ENCODE results near the gene AKT1.

- TF ChIP-seq, protein P1, sequence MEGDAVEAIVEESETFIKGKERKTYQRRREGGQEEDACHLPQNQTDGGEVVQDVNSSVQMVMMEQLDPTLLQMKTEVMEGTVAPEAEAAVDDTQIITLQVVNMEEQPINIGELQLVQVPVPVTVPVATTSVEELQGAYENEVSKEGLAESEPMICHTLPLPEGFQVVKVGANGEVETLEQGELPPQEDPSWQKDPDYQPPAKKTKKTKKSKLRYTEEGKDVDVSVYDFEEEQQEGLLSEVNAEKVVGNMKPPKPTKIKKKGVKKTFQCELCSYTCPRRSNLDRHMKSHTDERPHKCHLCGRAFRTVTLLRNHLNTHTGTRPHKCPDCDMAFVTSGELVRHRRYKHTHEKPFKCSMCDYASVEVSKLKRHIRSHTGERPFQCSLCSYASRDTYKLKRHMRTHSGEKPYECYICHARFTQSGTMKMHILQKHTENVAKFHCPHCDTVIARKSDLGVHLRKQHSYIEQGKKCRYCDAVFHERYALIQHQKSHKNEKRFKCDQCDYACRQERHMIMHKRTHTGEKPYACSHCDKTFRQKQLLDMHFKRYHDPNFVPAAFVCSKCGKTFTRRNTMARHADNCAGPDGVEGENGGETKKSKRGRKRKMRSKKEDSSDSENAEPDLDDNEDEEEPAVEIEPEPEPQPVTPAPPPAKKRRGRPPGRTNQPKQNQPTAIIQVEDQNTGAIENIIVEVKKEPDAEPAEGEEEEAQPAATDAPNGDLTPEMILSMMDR (IDR thresholded peaks at IDR 0.05; ENCODE audit: low read depth, low read length, poor library complexity, severe bottlenecking), result no peak
- TF ChIP-seq EZH2phosphoT487 (IDR thresholded peaks at IDR 0.05; ENCODE audit: borderline replicate concordance, low read length), result no peak
Observed at GRCh38 chr14:104725772-104726548, 69.6 kb downstream of the AKT1 start.

Measured in DOHH2 (cell line).